Measurements from ENCODE around the gene PRR5L. TPM values are rescaled to one million over a fixed set of nuclear protein-coding genes. Genes with fewer than 3 reads are reported as not detected.
"Not testable (repeated sequence)": the region's sequence is repeated elsewhere in the genome, so short reads cannot be mapped to it uniquely, and the experiment has no call there.

Gene PRR5L
- total and polyA plus RNA-seq, 7 donors: 3.3 to 105 (median 11.9) TPM

DNA sequence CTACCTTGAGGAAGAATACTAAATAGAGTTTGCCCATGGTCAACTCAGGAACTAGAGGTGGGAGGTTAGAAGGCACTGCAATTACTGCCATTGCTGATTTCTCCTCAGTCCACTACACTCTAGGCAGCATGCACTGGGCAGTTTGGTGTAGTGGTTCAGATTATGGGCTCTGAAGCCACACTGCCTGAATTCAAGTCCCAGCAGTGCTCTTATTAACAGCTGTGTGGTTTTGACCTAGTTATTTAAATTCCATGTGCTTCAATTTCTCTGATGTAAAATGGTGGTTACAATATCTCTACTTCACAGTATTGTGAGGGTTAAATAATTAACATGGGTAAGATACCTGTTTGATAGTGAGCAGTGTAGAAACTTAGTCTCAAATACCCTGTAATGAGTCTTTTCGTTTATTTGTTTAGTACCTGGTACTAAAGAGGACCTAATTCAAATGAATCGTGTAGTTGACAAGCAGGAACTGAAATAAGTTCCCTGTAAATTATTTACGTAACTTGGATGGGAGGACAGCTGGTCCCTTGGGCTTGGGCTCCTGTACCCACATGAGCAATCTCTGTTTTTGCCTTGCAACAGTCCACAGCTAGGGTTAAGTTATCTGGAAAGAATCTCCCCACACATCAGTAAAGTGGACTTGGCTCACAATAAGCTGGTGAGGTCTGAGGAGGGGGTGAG is 17.8 kb downstream of the PRR5L start:
- DNase-seq: no peak

DNA sequence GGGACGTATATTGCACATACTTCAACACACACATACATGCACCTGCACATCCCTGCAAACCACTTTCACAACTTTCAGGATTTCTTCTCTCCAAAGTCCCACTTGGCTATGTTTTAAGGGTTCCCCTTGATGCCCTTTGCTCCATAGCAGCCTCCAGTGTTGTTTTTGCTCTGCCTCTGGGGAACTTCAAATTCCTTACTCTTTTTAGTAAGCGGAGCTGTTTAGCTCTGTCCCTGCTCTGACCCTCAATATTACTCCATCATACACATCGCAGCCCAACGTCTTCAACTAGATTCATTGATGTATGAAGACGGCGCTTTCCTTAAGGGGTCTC is 18.3 kb downstream of the PRR5L start:
- H3K27me3 ChIP-seq: no peaks in the 10 kb centered on the region
- no peaks in the 10 kb centered on the region for H3K36me3 ChIP-seq
- no peak overlapping the region for H3K27ac ChIP-seq
- intact Hi-C loops (cut with DNase I): no loop called here
- no peak for DNase-seq
- H3K4me3 ChIP-seq: no peak overlapping the region
- TF ChIP-seq, protein P1, sequence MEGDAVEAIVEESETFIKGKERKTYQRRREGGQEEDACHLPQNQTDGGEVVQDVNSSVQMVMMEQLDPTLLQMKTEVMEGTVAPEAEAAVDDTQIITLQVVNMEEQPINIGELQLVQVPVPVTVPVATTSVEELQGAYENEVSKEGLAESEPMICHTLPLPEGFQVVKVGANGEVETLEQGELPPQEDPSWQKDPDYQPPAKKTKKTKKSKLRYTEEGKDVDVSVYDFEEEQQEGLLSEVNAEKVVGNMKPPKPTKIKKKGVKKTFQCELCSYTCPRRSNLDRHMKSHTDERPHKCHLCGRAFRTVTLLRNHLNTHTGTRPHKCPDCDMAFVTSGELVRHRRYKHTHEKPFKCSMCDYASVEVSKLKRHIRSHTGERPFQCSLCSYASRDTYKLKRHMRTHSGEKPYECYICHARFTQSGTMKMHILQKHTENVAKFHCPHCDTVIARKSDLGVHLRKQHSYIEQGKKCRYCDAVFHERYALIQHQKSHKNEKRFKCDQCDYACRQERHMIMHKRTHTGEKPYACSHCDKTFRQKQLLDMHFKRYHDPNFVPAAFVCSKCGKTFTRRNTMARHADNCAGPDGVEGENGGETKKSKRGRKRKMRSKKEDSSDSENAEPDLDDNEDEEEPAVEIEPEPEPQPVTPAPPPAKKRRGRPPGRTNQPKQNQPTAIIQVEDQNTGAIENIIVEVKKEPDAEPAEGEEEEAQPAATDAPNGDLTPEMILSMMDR (IDR thresholded peaks at IDR 0.05): no peak
- TF ChIP-seq EP300 (IDR thresholded peaks at IDR 0.05) (no peak), POLR2AphosphoS5 (IDR thresholded peaks at IDR 0.05) (no peak), POLR2A (IDR thresholded peaks at IDR 0.05) (no peak)
- 74 to 76% methylated on average over 6 of the region's 6 CpGs for WGBS, 2 donors
- H3K4me1 ChIP-seq: no peaks in the 10 kb centered on the region
- no peaks in the 10 kb centered on the region for H3K9me3 ChIP-seq

More for the DNA sequence above, 17.8 kb downstream of the PRR5L start:
- Histone ChIP-seq H3K4me3 (no peak overlapping the region), H3K4me1 (no peaks in the 10 kb centered on the region), H3K27ac (no peak overlapping the region), H3K9me3 (no peaks in the 10 kb centered on the region), H3K36me3 (no peaks in the 10 kb centered on the region), H3K27me3 (no peaks in the 10 kb centered on the region)
- 9 to 59% methylated on average over 3 of the region's 3 CpGs for WGBS, 2 donors
- intact Hi-C loops (cut with DNase I): no loop called here
- TF ChIP-seq, protein P1 (IDR thresholded peaks at IDR 0.05): no peak
- TF ChIP-seq POLR2A (IDR thresholded peaks at IDR 0.05) (no peak), POLR2AphosphoS5 (IDR thresholded peaks at IDR 0.05) (no peak), EP300 (IDR thresholded peaks at IDR 0.05) (no peak)

DNA sequence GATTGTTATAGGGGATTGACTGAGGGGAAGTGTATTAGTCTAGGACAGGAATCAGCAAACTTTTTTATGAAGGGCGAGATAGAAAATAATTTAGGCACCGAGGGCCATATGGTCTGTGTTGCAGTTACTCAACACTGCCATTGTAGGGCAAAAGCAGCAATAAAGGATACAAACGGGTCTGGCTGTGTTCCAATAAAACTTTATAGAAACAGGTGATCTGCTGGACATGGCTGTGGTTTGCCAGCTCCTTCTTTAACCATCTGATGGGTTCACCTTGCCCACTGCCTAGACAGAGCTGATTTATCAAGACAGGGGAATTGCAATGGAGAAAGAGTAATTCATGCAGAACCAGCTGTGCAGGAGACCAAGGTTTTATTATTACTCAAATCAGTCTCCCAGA is 20.0 kb downstream of the PRR5L start:
- H3K36me3 ChIP-seq: no peaks in the 10 kb centered on the region
- H3K27me3 ChIP-seq: no peaks in the 10 kb centered on the region
- DNase-seq: no peak
- TF ChIP-seq EP300 (IDR thresholded peaks at IDR 0.05) (no peak), POLR2AphosphoS5 (IDR thresholded peaks at IDR 0.05) (no peak), POLR2A (IDR thresholded peaks at IDR 0.05) (no peak)
- TF ChIP-seq, protein P1 (IDR thresholded peaks at IDR 0.05): no peak
- no peak overlapping the region for H3K27ac ChIP-seq
- intact Hi-C loops (cut with DNase I): no loop called here
- H3K4me3 ChIP-seq: no peak overlapping the region
- H3K4me1 ChIP-seq: no peaks in the 10 kb centered on the region
- no peaks in the 10 kb centered on the region for H3K9me3 ChIP-seq
- WGBS, 2 donors: 14 to 63% methylated on average over 3 of the region's 3 CpGs

DNA sequence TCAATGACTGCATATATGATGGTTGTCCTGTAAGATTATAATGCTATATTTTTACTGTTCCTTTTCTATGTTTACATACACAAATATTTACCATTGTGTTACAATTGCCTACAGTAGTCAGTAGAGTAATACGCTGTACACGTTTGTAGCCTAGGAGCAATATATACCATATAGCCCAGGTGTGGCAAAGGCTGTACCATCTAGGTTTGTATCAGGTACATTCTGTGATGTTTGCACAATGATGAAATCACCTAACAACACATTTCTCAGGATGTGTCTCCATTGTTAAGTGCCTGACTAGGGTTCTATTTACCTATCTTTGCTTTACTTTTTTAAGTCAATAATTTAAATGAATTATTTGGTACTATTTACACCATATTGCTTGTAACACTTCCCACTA is 21.9 kb downstream of the PRR5L start:
- WGBS, 2 donors: 10 to 28% methylated on average over 2 of the region's 2 CpGs
- no peaks in the 10 kb centered on the region for H3K36me3 ChIP-seq

DNA sequence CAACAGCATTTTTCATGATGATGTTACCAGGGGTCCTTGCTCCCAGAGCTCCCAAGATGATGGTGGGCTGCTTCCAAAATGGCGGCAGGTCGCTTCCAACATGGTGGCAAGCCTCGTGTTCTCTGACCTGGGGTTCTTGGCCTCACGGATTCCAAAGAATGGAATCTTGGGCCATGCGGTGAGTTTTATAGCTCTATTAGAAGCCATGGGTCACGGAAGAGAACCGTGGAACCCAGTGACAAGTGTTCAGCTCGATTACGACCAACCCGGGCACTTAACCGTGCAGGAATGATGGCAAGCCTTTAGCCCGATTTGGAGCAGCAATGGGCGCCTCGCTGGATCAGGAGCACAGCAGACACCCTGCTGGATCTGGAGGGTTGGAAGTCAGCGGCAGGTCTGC is 28.9 kb downstream of the PRR5L start:
- H3K4me1 ChIP-seq; intact Hi-C loops (cut with DNase I); H3K27ac ChIP-seq; H3K4me3 ChIP-seq; H3K9me3 ChIP-seq; DNase-seq; H3K36me3 ChIP-seq; H3K27me3 ChIP-seq: not testable (repeated sequence)
- 94 to 96% methylated on average over 15 of the region's 15 CpGs for WGBS, 2 donors

More for the DNA sequence above, 21.9 kb downstream of the PRR5L start:
- Histone ChIP-seq H3K27ac (no peak overlapping the region), H3K4me3 (no peak overlapping the region), H3K4me1 (no peaks in the 10 kb centered on the region), H3K9me3 (no peaks in the 10 kb centered on the region), H3K27me3 (no peaks in the 10 kb centered on the region)
- TF ChIP-seq EP300 (IDR thresholded peaks at IDR 0.05): no peak
- TF ChIP-seq POLR2A (IDR thresholded peaks at IDR 0.05): no peak
- no peak for TF ChIP-seq POLR2AphosphoS5 (IDR thresholded peaks at IDR 0.05)
- TF ChIP-seq, protein P1 (IDR thresholded peaks at IDR 0.05): no peak
- intact Hi-C loops (cut with DNase I): no loop called here
- DNase-seq: no peak

DNA sequence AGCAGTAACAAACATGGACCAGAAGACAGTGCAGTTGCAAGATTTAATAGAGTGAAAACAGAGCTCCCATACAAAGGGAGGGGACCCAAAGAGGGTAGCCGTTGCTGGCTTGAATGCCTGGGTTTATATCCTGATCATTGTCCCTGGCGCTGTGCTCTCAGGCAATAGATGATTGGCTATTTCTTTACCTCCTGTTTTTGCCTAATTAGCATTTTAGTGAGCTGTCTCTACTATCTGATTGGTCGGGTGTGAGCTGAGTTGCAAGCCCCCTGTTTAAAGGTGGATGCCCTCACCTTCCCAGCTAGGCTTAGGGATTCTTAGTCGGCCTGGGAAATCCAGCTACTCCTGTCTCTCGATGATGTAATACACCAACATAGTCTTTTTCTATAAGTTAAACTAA is 29.3 kb downstream of the PRR5L start:
- H3K9me3 ChIP-seq; DNase-seq; H3K4me1 ChIP-seq; H3K36me3 ChIP-seq; H3K27me3 ChIP-seq; H3K27ac ChIP-seq; H3K4me3 ChIP-seq; intact Hi-C loops (cut with DNase I): not testable (repeated sequence)
- 91 to 93% methylated on average over 5 of the region's 5 CpGs for WGBS, 2 donors

All from sigmoid colon (tissue), 7 donors.